K562 treated with DMSO at 1 percent for 4 hours (cell line): ENCODE results near the gene NDUFB7. TPM values are rescaled to one million over a fixed set of nuclear protein-coding genes. Genes with fewer than 3 reads are reported as not detected.

Experiments used
- total RNA-seq: library from RNA; unstranded; fragments of 300-600 nt; gene quantifications from 2 replicates; pipeline ENCODE4 v1.2.3, GENCODE V29; 2022; ENCODE audit not compliant: insufficient read depth

The NDUFB7 gene
- total RNA-seq, result 386 and 424 TPM in 2 replicates

DNA sequence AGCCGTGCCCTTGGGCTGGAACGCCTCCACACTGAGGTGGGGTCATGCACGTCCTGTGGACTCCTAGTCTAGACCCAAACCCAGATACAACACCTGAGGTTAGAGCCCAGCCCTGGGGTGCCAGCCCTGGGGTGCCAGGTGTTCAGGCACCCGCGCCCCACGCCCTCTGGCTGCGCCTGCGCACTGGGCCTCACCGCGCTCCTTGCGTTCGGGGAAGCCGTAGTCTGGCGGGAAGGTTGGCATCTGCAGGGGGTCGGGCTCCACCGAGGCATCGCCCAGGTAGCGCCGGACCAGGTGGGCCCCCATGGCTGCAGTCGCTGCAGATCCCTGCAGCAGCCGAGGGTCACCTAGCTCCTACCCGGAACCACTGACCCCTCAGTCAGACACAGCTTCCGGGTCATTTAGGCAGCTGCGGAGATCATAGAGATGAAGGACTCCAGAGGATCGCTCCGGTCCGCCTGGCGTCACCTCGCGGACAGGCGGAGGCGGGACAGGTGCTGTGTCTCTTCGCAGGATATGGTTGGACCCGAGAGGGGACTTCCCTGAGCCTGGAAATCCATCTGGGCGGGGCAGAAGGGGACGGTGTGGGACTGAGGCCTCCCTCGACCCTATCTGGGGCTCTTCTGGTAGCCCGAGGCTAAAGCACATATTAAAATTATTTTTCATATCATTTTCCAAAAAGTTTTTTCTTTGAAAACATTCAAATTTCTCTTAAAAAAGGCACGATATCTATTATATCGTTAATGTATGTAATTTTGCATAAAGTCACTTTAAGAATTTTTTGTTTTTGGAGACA, at the start of gene NDUFB7:
Gene NDUFB7 (minus strand): TSS at position 372 of the 796 bp plus-strand sequence. CDS start 66 bp downstream, at position 306.

GRCh38 chr19:14582894-14583340, 11.1 kb upstream of the NDUFB7 start, which contains the start of gene CLEC17A:
Gene CLEC17A, plus strand, starts transcription at chr19:14583084. Its CDS starts 77 bp downstream, at chr19:14583161.

DNA sequence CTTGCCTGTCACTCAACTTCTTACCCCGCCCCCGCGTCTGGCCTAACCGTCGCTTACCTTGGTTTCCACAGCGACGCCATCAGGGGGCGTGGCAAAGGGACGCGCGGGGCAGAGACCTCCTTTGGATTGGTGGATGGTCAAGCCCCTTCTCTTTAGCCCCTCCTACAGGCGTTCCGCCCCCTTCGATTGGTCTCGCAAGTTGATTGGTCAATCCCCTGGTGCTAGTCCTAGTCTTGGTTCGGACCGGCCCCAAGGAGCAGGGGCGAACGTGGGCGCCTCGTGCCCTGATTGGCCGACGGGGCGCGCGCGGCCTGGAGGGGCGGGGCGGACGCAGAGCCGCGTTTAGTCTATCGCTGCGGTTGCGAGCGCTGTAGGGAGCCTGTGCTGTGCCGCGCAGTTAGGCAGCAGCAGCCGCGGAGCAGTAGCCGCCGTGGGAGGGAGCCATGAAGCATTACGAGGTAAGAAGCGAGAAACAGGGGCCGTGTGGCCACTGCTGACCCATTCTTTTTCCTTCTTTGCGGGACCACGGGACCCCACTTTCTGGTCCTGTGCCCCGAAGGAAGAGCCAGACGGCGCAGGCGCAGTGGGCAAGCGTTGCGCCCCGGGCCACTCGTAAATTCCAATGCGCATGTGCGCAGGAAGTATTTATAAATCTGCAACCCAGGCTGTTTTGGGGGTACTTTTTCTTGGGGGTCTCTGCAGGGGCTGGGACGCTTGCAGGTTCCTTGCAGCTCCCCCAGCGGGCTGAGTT, 42.4 kb downstream of the NDUFB7 start, which contains the start of gene TECR:
Gene TECR (plus strand): TSS at position 341 of the 751 bp plus-strand sequence. CDS start 103 bp downstream, at position 444.

DNA sequence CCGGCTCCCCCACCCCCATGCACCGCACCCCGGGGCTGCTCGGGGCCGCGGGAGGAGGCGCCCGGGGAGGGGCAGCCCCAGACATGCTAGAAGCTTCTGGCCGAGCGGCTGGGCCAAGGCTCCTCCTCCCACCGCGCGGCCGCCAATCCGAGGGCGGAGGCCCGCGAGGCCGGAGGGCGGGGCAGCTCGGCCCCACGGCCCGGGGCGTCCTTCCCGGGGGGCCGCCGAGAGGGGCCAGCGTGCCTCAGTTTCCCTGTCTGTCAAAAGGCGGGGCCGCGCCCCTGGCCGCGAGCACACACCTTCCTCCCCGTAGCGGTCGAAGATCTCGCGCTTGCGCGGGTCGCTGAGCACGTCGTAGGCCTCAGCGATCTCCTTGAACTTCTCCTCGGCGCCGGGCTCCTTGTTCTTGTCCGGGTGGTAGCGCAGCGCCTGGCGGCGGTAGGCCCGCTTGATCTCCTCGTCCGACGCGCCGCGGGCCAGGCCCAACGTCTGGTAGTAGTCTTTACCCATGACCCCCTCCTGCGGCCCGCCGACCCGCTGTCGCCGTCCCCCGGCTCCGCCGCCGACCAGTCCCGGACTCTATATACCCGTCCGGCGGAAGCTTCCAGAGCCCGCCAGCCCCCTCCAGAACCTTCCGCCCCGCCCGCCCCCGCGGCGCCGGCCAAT, 53.9 kb downstream of the NDUFB7 start, which contains the start of gene DNAJB1:
Gene DNAJB1 (minus strand): TSS at position 558 of the 666 bp plus-strand sequence. CDS start 48 bp downstream, at position 510.

Other genes starting within 250 kb of the NDUFB7 start
- gene ADGRE5, start 190.6 kb downstream of the NDUFB7 start, total RNA-seq, result 21.0 and 31.0 TPM in 2 replicates
- gene DDX39A, start 152.7 kb downstream of the NDUFB7 start, total RNA-seq, result 247 and 300 TPM in 2 replicates
- gene PKN1, start 138.8 kb downstream of the NDUFB7 start, total RNA-seq, result 243 and 275 TPM in 2 replicates
- gene PTGER1, start 96.7 kb downstream of the NDUFB7 start, total RNA-seq, result not detected in 2 replicates
- gene GIPC1, start 75.9 kb downstream of the NDUFB7 start, total RNA-seq, result 123 and 129 TPM in 2 replicates
- gene DNAJB1, start 53.7 kb downstream of the NDUFB7 start, total RNA-seq, result 120 and 154 TPM in 2 replicates
- gene TECR, start 42.5 kb downstream of the NDUFB7 start, total RNA-seq, result 301 and 391 TPM in 2 replicates
- gene CLEC17A, start 11.0 kb upstream of the NDUFB7 start, total RNA-seq, result not detected in 2 replicates
- gene ADGRE3, start 102.8 kb upstream of the NDUFB7 start, total RNA-seq, result not detected in 2 replicates
- gene ZNF333, start 118.0 kb upstream of the NDUFB7 start, total RNA-seq, result 5.0 and 7.8 TPM in 2 replicates
- 8.9 and 13.3 TPM in 2 replicates for gene ADGRE2, start 206.5 kb upstream of the NDUFB7 start, total RNA-seq